Measurements from ENCODE around the gene SLC35F4.

GRCh38 chr14:57729208-57730187, 136.4 kb downstream of the SLC35F4 start:
- TF ChIP-seq EZH2 (optimal IDR thresholded peaks at IDR 0.05; ENCODE audit: low read depth, low read length): no peak
- no peak for TF ChIP-seq EZH2phosphoT487 (IDR thresholded peaks at IDR 0.05; ENCODE audit: low read length)

Measured in MM.1S (cell line).